ENCODE measurements around the gene KIRREL1.

KIRREL1 gene

GRCh38 chr1:157985473-157985872, 8.0 kb upstream of the KIRREL1 start:
- Histone ChIP-seq H3K9me3 (ENCODE audit: control insufficient read depth, low read length) (no peaks in the 10 kb centered on the region), H3K4me3 (ENCODE audit: low read depth, low read length) (no peak overlapping the region), H3K4me1 (no peaks in the 10 kb centered on the region), H3K4me2 (ENCODE audit: low read length) (no peak overlapping the region), H2AFZ (no peak overlapping the region), H3K27ac (no peak overlapping the region), H3K36me3 (ENCODE audit: control insufficient read depth, insufficient read depth, low read length) (no peaks in the 10 kb centered on the region), H3K79me2 (no peaks in the 10 kb centered on the region), H3K27me3 (ENCODE audit: control insufficient read depth, insufficient read depth, low read length) (no peaks in the 10 kb centered on the region), H3K9ac (no peak overlapping the region)
- TF ChIP-seq, protein P1, sequence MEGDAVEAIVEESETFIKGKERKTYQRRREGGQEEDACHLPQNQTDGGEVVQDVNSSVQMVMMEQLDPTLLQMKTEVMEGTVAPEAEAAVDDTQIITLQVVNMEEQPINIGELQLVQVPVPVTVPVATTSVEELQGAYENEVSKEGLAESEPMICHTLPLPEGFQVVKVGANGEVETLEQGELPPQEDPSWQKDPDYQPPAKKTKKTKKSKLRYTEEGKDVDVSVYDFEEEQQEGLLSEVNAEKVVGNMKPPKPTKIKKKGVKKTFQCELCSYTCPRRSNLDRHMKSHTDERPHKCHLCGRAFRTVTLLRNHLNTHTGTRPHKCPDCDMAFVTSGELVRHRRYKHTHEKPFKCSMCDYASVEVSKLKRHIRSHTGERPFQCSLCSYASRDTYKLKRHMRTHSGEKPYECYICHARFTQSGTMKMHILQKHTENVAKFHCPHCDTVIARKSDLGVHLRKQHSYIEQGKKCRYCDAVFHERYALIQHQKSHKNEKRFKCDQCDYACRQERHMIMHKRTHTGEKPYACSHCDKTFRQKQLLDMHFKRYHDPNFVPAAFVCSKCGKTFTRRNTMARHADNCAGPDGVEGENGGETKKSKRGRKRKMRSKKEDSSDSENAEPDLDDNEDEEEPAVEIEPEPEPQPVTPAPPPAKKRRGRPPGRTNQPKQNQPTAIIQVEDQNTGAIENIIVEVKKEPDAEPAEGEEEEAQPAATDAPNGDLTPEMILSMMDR (IDR thresholded peaks at IDR 0.05) = no peak

DNA sequence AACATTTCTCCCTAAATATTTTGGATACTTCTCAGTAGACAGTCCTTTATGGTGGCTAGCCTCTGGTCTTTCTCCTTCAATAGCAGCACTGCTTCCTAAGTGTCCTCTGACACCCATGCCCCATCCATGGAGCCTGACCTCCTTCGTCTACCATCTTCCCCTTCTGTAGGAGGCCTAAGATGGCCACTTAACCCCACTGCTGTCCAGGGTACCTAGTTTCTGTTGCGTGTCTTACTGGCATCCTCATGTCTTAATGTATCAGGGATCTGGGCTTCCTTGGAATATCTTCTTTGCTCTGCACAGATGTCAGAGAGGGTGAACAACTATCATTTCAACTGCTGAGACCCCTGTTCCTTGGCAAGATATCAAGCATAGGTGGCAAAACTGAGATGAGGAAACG, 5.4 kb upstream of the KIRREL1 start:
- Histone ChIP-seq H3K4me3 (ENCODE audit: low read depth, low read length) (no peak overlapping the region), H3K9me3 (ENCODE audit: control insufficient read depth, low read length) (no peaks in the 10 kb centered on the region), H2AFZ (no peak overlapping the region), H3K4me2 (ENCODE audit: low read length) (no peak overlapping the region), H3K4me1 (no peaks in the 10 kb centered on the region), H3K27ac (no peak overlapping the region), H3K27me3 (ENCODE audit: control insufficient read depth, insufficient read depth, low read length) (no peaks in the 10 kb centered on the region), H3K79me2 (no peaks in the 10 kb centered on the region), H3K9ac (no peak overlapping the region), H3K36me3 (ENCODE audit: control insufficient read depth, insufficient read depth, low read length) (no peaks in the 10 kb centered on the region)
- TF ChIP-seq, protein P1 (IDR thresholded peaks at IDR 0.05) = no peak

DNA sequence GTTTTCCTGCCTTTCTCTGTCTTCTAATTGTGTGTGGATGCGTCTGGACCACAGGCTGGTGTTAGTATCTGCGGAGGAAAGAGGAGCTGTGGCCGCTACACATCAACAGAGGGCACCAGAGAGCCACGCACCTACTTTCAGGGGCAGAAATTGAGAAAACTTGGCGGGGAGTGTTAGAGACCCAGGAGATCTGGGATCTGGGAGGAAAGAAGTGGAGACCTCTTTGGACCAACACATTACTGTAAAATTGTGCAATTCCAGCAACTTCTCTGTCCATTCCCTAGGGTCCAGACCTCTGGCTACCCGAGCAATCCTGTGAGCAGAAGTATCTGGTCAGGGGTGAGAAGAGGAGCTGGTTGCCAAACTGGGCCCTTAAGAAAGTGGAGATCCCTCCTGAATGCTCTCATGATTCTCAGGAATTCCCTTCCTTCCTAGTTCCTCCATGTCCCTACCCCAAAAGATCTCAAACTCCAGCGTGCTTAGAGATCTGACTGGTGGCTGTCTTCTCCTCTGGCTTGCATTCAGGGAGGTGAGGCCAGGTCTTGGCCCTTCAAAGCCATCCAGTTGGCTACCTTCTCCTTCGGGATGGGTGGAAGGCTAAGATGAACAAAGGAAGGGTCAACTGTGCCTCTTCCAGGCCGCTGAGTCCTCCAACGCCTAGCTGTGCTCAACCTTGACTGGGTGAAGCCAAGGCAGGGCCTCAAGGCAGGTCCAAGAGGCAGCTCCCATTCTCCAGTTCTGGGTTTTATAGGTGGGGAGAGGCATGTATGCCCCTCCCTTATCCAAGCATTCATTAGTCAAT, 1.2 kb upstream of the KIRREL1 start:
- H3K4me2 ChIP-seq (ENCODE audit: low read length) = no peak overlapping the region
- no peaks in the 10 kb centered on the region for H3K4me1 ChIP-seq
- TF ChIP-seq, protein P1 (IDR thresholded peaks at IDR 0.05) = peak; percentile 75
- H3K27me3 ChIP-seq (ENCODE audit: control insufficient read depth, insufficient read depth, low read length) = no peaks in the 10 kb centered on the region
- H3K9me3 ChIP-seq (ENCODE audit: control insufficient read depth, low read length) = no peaks in the 10 kb centered on the region
- H3K79me2 ChIP-seq = no peaks in the 10 kb centered on the region
- no peaks in the 10 kb centered on the region for H3K36me3 ChIP-seq (ENCODE audit: control insufficient read depth, insufficient read depth, low read length)
- H3K27ac ChIP-seq = peak overlapping the region; percentile 24
- H3K9ac ChIP-seq = no peak overlapping the region
- H3K4me3 ChIP-seq (ENCODE audit: low read depth, low read length) = no peak overlapping the region
- no peak overlapping the region for H2AFZ ChIP-seq

DNA sequence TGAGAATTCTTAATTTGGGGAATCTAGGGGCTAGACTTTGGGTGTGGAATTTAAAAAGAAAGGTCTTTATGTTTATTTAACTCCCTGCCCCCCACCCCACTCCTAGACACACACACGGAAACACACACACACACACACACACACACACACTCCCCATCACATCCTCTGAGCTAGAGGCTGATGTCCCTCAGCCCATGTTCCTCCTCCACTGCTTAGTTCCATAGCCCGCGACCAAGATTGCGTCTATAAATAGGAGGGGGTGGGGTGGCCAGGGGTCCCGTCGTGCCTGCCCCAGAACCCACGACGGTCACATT, 655 bp upstream of the KIRREL1 start:
- TF ChIP-seq, protein P1 (IDR thresholded peaks at IDR 0.05) = no peak
- Histone ChIP-seq H2AFZ (no peak overlapping the region), H3K79me2 (no peaks in the 10 kb centered on the region), H3K9ac (no peak overlapping the region), H3K9me3 (ENCODE audit: control insufficient read depth, low read length) (no peaks in the 10 kb centered on the region), H3K4me3 (ENCODE audit: low read depth, low read length) (peak overlapping the region; percentile 23), H3K27me3 (ENCODE audit: control insufficient read depth, insufficient read depth, low read length) (no peaks in the 10 kb centered on the region), H3K4me2 (ENCODE audit: low read length) (peak overlapping the region; percentile 84), H3K27ac (no peak overlapping the region), H3K4me1 (no peaks in the 10 kb centered on the region), H3K36me3 (ENCODE audit: control insufficient read depth, insufficient read depth, low read length) (no peaks in the 10 kb centered on the region)

Data from parathyroid adenoma (tissue), 2 donors.